Measurements from ENCODE around the gene CCDC154.

- TF ChIP-seq EP300 (IDR thresholded peaks at IDR 0.05) (no peak), CTCF (IDR thresholded peaks at IDR 0.05) (no peak), POLR2A (IDR thresholded peaks at IDR 0.05) (no peak)
Measured at GRCh38 chr16:1412847-1413246, 31.5 kb downstream of the CCDC154 start.
